Small intestine (tissue), 7 donors: ENCODE measurements around the gene ELOVL6. TPM values are rescaled to one million over a fixed set of nuclear protein-coding genes. Genes with fewer than 3 reads are reported as not detected.
"Not testable (repeated sequence)": the region's sequence is repeated elsewhere in the genome, so short reads cannot be mapped to it uniquely, and the experiment has no call there.

ENCODE experiments used
- DNase-seq, 2 donors: peaks; one replicate each; pipeline versions ENCODE4 v3.0.0 to v3.0.0-alpha.2; 2013
- FAIRE-seq: peaks from 2 replicates; lab custom pipeline; 2012; peaks lifted over from hg19 to GRCh38; lab: Jason Lieb, UNC
- H3K27ac ChIP-seq, 3 donors: one replicate each; pipeline ENCODE4 v1.5.1; 2013; ENCODE audit warnings: low read length in 2 of 3, mild to moderate bottlenecking in 2 of 3, control low read depth in 1 of 3, inconsistent platforms in 1 of 3, low read depth in 1 of 3, moderate library complexity in 1 of 3
- H3K27me3 ChIP-seq, 3 donors: one replicate each; pipeline ENCODE4 v1.6.1; 2013; ENCODE audit warnings: low read length in 3 of 3, inconsistent platforms in 1 of 3; ENCODE audit not compliant: control insufficient read depth in 3 of 3, insufficient read depth in 3 of 3
- H3K36me3 ChIP-seq, 3 donors: one replicate each; pipeline ENCODE4 v1.6.1; 2013; ENCODE audit warnings: low read length in 3 of 3, inconsistent platforms in 1 of 3, low read depth in 1 of 3, mild to moderate bottlenecking in 1 of 3, moderate library complexity in 1 of 3; ENCODE audit not compliant: control insufficient read depth in 3 of 3, insufficient read depth in 2 of 3
- H3K4me1 ChIP-seq, 3 donors: one replicate each; pipeline ENCODE4 v1.6.1; 2013; ENCODE audit warnings: low read length in 2 of 3, inconsistent platforms in 1 of 3, low read depth in 1 of 3, mild to moderate bottlenecking in 1 of 3, moderate library complexity in 1 of 3; ENCODE audit not compliant: control insufficient read depth in 3 of 3, insufficient read depth in 2 of 3
- H3K4me3 ChIP-seq, 3 donors: one replicate each; pipeline ENCODE4 v1.5.1; 2013; ENCODE audit warnings: low read length in 3 of 3, control low read depth in 1 of 3, inconsistent platforms in 1 of 3, low read depth in 1 of 3, mild to moderate bottlenecking in 1 of 3, moderate library complexity in 1 of 3
- H3K9me3 ChIP-seq, 2 donors: one replicate each; pipeline ENCODE4 v1.6.1; 2013; ENCODE audit warnings: low read depth in 1 of 2, low read length in 1 of 2; ENCODE audit not compliant: control insufficient read depth in 2 of 2, insufficient read depth in 1 of 2
- WGBS, 3 donors: extraction: QIAGEN DNeasy Blood & Tissue Kit; methylation state at CpG; one replicate each; pipeline ENCODE4 v1.1.7; 2013; 5-methylcytosine and 5-hydroxymethylcytosine counted together
- polyA plus RNA-seq, 4 donors: library from polyadenylated mRNA; stranded (reverse) in 3 of 4; unstranded in 1 of 4; fragments of 200-250 nt in 3 of 4; fragments of 120-200 nt in 1 of 4; gene quantifications; one replicate each; pipeline versions ENCODE4 v1.2.1 to v1.2.3, GENCODE V29; 2013
- donor health status: healthy with polysubstance abuse.
- donor health status: control.
- donor health status: control.
- donor health status: Bipolar disorder and iron deficiency.
- donor health status: healthy.

ELOVL6 gene
- polyA plus RNA-seq, 4 donors = 2.7 to 19.1 (median 5.2) TPM

GRCh38 chr4:110058677-110059076 is 139.7 kb downstream of the ELOVL6 start:
- DNase-seq = peak in 1 of 2 donors; percentile 52
- Histone ChIP-seq H3K27ac (no peak overlapping the region), H3K36me3 (no peaks in the 10 kb centered on the region), H3K4me1 (peaks cover 8 to 19% (median 11%) of the 10 kb centered on the region in 3 donors), H3K9me3 (no peaks in the 10 kb centered on the region), H3K4me3 (peak overlapping the region in 1 of 3 donors; percentile 17), H3K27me3 (no peaks in the 10 kb centered on the region)
- WGBS, 3 donors = 75 to 95% (median 92%) methylated on average over 1 of the region's 1 CpG
- no peak for FAIRE-seq

GRCh38 chr4:110055158-110055768 is 143.2 kb downstream of the ELOVL6 start:
- FAIRE-seq (no peak), DNase-seq (peak; percentile 54 to 90)
- H3K36me3 ChIP-seq = peaks cover 0 to 4% (median 3%) of the 10 kb centered on the region in 3 donors
- H3K4me3 ChIP-seq = no peak overlapping the region
- peaks cover 3 to 18% (median 6%) of the 10 kb centered on the region in 3 donors for H3K4me1 ChIP-seq
- H3K9me3 ChIP-seq = no peaks in the 10 kb centered on the region
- no peaks in the 10 kb centered on the region for H3K27me3 ChIP-seq
- H3K27ac ChIP-seq = peak overlapping the region in 1 of 3 donors; percentile 43
- WGBS, 3 donors = 13 to 51% (median 17%) methylated on average over 3 of the region's 3 CpGs

GRCh38 chr4:110049951-110050925 is 148.2 kb downstream of the ELOVL6 start:
- Histone ChIP-seq H3K36me3 (peaks cover 0 to 4% (median 3%) of the 10 kb centered on the region in 3 donors), H3K4me1 (peaks cover 0 to 6% (median 4%) of the 10 kb centered on the region in 3 donors), H3K27ac (no peak overlapping the region), H3K4me3 (no peak overlapping the region), H3K9me3 (no peaks in the 10 kb centered on the region), H3K27me3 (no peaks in the 10 kb centered on the region)
- WGBS, 3 donors = 54 to 68% (median 61%) methylated on average over 9 of the region's 9 CpGs
- FAIRE-seq (no peak), DNase-seq (peak; percentile 50 to 54)

GRCh38 chr4:110046588-110047049 is 151.8 kb downstream of the ELOVL6 start:
- Histone ChIP-seq H3K36me3 (peaks cover 0 to 4% (median 3%) of the 10 kb centered on the region in 3 donors), H3K4me3 (no peak overlapping the region), H3K27ac (no peak overlapping the region), H3K4me1 (peaks cover 0 to 8% (median 0%) of the 10 kb centered on the region in 3 donors), H3K9me3 (no peaks in the 10 kb centered on the region), H3K27me3 (no peaks in the 10 kb centered on the region)
- 86 to 89% (median 87%) methylated on average over 5 of the region's 5 CpGs for WGBS, 3 donors
- no peak for FAIRE-seq
- DNase-seq = no peak

- H3K27me3 ChIP-seq = no peaks in the 10 kb centered on the region
- no peak overlapping the region for H3K4me3 ChIP-seq
- no peaks in the 10 kb centered on the region for H3K9me3 ChIP-seq
- H3K4me1 ChIP-seq = peaks cover 0 to 13% (median 0%) of the 10 kb centered on the region in 3 donors
- 49 to 71% (median 58%) methylated on average over 13 of the region's 13 CpGs for WGBS, 3 donors
- H3K27ac ChIP-seq = no peak overlapping the region
- no peak for FAIRE-seq
- no peak for DNase-seq
- no peaks in the 10 kb centered on the region for H3K36me3 ChIP-seq
Measured at GRCh38 chr4:110042545-110043517, 155.6 kb downstream of the ELOVL6 start.

- Histone ChIP-seq H3K27ac (peak overlapping the region in 1 of 3 donors; percentile 1), H3K4me1 (peaks cover 0 to 13% (median 0%) of the 10 kb centered on the region in 3 donors), H3K36me3 (no peaks in the 10 kb centered on the region), H3K9me3 (no peaks in the 10 kb centered on the region), H3K4me3 (no peak overlapping the region), H3K27me3 (no peaks in the 10 kb centered on the region)
- DNase-seq (peak; percentile 55 to 80), FAIRE-seq (no peak)
- 4 to 40% (median 33%) methylated on average over 1 of the region's 1 CpG for WGBS, 3 donors
Measured at GRCh38 chr4:110041735-110042134, 156.7 kb downstream of the ELOVL6 start.

GRCh38 chr4:110039164-110039563 is 159.3 kb downstream of the ELOVL6 start:
- not testable (repeated sequence) for FAIRE-seq, H3K27ac ChIP-seq, H3K4me3 ChIP-seq, H3K27me3 ChIP-seq, H3K9me3 ChIP-seq, DNase-seq, H3K36me3 ChIP-seq
- H3K4me1 ChIP-seq = peaks cover 0 to 13% (median 0%) of the 10 kb centered on the region in 3 donors
- 93 to 95% (median 93%) methylated on average over 11 of the region's 11 CpGs for WGBS, 3 donors
